Fibroblast of mammary gland (primary cell): ENCODE results near the gene RNF38.
"Not testable (repeated sequence)": the region's sequence is repeated elsewhere in the genome, so short reads cannot be mapped to it uniquely, and the experiment has no call there.

ENCODE experiments used
- DNase-seq: peaks from one replicate; pipeline ENCODE4 v3.0.0-alpha.2; 2010; ENCODE audit warnings: low read depth
- H3K4me3 ChIP-seq: 2 replicates; pipeline ENCODE4 v1.5.1; 2011; ENCODE audit warnings: low read depth, mild to moderate bottlenecking, low read length, moderate library complexity; ENCODE audit not compliant: control insufficient read depth
- TF ChIP-seq, protein P1 (sequence below): conservative IDR thresholded peaks from 2 replicates; pipeline ENCODE4 v1.5.1; 2011; ENCODE audit warnings: low read depth, low read length, inconsistent platforms; ENCODE audit not compliant: control insufficient read depth, insufficient read depth

Gene RNF38

DNA sequence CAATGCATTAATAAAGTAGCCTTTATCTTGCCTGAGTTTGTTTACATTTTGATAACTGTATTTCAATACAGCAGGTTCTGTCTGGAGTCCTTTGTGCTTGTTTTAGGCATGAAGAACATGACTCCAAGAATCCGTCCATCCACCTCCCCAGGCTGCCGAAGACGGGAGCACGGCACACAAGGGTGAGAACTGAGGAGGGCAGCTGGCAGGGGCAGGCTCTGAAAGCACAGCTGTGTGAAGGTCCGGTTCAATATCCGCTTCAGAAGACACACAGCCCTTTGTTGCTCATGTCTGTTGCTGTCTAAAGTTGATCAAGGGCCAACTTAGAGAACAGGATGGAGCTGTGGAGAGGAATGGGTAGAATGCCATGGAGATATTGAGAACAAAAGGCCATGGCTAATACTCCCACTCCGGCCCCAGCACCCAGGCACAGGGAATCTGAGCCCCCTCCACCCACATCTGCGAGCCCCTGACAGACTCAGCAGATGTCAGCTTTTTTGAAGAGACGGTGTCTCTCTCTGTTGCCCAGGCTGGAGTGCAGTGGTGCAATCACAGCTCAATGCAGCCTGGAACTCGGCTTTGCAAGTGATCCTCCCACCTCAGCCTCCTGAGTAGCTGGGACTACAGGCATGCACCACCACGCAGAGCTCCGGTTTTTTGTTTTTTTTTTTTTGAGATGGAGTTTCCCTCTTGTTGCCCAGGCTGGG lies 83.3 kb downstream of the RNF38 start:
- TF ChIP-seq, protein P1, sequence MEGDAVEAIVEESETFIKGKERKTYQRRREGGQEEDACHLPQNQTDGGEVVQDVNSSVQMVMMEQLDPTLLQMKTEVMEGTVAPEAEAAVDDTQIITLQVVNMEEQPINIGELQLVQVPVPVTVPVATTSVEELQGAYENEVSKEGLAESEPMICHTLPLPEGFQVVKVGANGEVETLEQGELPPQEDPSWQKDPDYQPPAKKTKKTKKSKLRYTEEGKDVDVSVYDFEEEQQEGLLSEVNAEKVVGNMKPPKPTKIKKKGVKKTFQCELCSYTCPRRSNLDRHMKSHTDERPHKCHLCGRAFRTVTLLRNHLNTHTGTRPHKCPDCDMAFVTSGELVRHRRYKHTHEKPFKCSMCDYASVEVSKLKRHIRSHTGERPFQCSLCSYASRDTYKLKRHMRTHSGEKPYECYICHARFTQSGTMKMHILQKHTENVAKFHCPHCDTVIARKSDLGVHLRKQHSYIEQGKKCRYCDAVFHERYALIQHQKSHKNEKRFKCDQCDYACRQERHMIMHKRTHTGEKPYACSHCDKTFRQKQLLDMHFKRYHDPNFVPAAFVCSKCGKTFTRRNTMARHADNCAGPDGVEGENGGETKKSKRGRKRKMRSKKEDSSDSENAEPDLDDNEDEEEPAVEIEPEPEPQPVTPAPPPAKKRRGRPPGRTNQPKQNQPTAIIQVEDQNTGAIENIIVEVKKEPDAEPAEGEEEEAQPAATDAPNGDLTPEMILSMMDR, result no peak
- H3K4me3 ChIP-seq, result no peak overlapping the region
- no peak for DNase-seq

DNA sequence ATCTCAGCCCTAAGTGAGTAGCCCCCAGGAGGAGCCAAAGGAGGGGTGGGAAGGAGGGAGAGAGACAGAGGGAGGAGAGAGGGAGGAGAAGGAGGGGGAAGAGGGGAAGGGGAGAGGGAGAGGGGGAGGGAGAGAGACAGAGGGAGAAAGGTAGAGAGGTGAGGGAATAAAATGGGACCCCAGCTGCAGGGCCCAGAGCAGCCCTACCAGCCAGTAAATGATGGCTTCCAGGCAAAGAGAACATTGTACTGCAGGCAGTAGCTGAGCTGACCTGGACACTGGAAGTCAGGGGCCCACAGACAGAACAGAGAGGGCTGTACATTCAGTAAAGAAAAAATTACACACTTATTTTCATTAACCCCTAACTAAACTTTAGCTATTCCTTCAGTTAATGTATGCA lies 84.0 kb downstream of the RNF38 start:
- TF ChIP-seq, protein P1, result no peak
- DNase-seq, result no peak
- no peak overlapping the region for H3K4me3 ChIP-seq

DNA sequence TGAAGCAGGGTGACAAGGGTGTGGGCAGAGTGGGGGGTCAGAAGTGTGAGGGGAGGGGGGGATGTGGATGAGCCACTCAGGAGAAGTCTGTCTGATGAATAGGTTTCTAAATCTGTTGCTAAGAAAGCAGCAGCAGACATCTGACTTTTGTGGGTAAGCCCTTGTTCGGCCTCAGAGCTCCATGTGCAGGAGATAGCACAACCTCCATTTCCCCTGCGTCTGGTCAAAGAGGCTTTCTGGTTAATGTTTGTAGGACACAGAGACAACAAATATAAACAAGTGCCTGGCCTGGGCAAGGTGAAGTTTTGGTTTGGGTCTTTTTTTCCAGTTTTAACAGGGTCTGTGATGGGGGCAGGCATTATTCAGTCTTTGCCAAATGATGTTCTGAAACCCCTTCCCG lies 84.8 kb downstream of the RNF38 start:
- no peak for DNase-seq
- TF ChIP-seq, protein P1, result no peak
- no peak overlapping the region for H3K4me3 ChIP-seq

DNA sequence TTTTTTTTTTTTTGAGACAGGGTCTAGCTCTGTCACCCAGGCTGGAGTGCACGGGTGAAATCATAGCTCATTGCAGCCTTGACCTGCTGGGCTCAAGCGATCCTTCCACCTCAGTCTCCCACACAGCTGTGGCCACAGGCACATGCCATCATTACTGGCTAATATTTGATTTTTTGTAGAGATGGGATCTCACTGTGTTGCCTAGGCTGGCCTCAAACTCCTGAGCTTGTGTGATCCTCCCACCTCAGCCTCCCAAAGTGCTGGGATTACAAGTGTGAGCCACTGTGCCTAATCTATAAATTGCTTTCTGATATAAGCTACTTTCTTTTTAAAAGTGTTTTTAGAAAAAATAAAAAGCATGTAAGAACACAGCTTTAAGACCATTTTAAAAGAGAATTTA lies 85.3 kb downstream of the RNF38 start:
- TF ChIP-seq, protein P1, result no peak
- DNase-seq, result no peak

DNA sequence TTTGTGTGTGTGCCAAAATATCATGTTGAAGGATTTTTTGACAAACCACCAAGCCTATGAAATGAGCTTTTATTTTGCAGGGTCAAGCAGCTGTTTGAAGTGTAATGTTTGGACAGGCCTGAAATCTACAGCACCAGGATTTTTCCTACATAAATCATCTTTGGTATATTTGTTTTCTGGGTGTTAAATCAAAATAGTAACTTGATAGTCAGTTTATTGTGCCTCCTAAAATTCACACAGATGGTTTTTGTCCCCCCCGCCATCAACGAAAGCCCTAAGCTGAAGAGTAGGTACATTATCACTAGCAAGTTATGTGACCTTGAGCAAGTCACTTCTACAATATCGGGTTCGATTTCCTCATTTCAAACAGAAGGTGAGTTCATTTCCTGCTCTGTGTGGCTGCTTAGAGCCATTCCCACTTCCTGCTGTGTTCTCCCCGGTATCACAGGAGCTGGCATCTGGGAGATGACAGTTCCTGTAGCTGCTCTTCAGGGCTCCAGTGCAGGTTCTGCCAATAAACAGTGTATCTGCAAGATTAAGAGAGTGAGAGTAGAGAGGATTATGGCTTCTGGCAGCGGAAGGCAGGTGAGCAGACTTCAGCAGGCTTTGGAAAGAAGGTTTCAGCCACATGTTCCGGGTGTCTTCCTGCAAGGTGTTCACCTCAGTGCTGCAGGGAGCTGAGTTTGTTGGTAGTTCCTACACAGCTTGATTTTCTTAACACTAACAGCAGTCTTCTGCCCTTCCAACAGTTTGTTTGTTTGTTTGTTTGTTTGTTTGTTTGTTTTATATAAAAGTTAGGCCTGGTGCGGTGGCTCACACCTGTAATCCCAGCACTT lies 93.4 kb downstream of the RNF38 start:
- DNase-seq, result no peak
- TF ChIP-seq, protein P1, result no peak
- no peak overlapping the region for H3K4me3 ChIP-seq

More for the DNA sequence above, 85.3 kb downstream of the RNF38 start:
- no peak overlapping the region for H3K4me3 ChIP-seq

DNA sequence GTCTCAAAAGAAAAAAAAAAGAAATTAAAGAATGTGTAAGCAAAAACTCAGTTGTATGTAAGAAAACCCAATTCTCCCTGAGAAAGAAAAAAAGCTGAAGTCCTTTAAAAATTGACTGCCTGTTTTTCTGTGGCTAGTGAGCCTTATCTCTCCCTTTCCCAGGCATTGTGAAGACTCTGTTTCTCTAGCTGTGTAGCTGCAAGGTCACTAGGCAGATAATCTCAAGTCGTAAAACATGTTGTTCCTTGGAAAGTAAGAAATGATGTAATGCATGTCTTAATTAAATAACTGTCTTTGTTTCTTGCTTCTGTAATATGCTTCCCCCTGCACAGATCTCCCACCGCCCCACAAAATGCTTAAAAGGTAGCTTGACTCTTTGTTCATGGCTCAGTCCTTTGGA lies 95.7 kb downstream of the RNF38 start:
- not testable (repeated sequence) for H3K4me3 ChIP-seq, DNase-seq

DNA sequence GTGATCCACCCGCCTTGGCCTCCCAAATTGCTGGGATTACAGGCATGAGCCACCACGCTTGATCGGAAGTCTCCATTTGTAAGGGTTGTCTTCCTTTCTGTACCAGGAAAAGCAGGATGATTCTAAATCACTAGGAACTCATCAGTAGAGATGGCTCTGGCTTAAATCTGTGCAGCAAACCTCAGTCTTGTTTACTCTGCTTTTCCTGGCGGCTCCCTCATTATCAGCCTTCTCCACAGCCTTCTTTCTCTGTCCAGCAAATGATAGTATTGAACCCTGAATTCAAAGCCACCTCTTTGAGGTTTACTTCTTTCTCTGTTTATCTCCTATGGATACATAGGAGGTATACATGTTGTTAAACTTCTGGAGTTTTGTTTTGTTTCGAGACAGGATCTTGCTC lies 98.8 kb downstream of the RNF38 start:
- no peak for DNase-seq
- TF ChIP-seq, protein P1, result no peak
- no peak overlapping the region for H3K4me3 ChIP-seq
